HG02759 (cell line): ENCODE measurements around the gene TYW1B.
"Not testable (repeated sequence)": the region's sequence is repeated elsewhere in the genome, so short reads cannot be mapped to it uniquely, and the experiment has no call there.

Experiments
- ATAC-seq: cut with Tn5 transposase; IDR thresholded peaks from one replicate; pipeline ENCODE4 v1.9.1; 2021; ENCODE audit warnings: mild to moderate bottlenecking, moderate library complexity; ENCODE audit not compliant: unreplicated experiment

Gene TYW1B

GRCh38 chr7:72816370-72817157 lies 11.4 kb downstream of the TYW1B start:
- ATAC-seq, result not testable (repeated sequence)

GRCh38 chr7:72810437-72810836 lies 17.6 kb downstream of the TYW1B start:
- ATAC-seq, result not testable (repeated sequence)

- ATAC-seq, result not testable (repeated sequence)
These were observed 19.5 kb downstream of the TYW1B start for GRCh38 chr7:72808511-72808910.

- not testable (repeated sequence) for ATAC-seq
These were observed 21.1 kb downstream of the TYW1B start for GRCh38 chr7:72806851-72807250.

GRCh38 chr7:72805526-72806494 lies 22.2 kb downstream of the TYW1B start:
- ATAC-seq, result no peak

GRCh38 chr7:72803778-72804177 lies 24.2 kb downstream of the TYW1B start:
- ATAC-seq, result not testable (repeated sequence)

GRCh38 chr7:72801564-72801963 lies 26.4 kb downstream of the TYW1B start:
- not testable (repeated sequence) for ATAC-seq

GRCh38 chr7:72795401-72795800 lies 32.6 kb downstream of the TYW1B start:
- ATAC-seq, result not testable (repeated sequence)

- no peak for ATAC-seq
These were observed 34.2 kb downstream of the TYW1B start for GRCh38 chr7:72793791-72794190.

GRCh38 chr7:72790698-72791060 lies 37.3 kb downstream of the TYW1B start:
- ATAC-seq, result not testable (repeated sequence)

- ATAC-seq, result not testable (repeated sequence)
These were observed 37.8 kb downstream of the TYW1B start for GRCh38 chr7:72790048-72790697.

GRCh38 chr7:72785166-72785955 lies 42.6 kb downstream of the TYW1B start:
- ATAC-seq, result no peak

GRCh38 chr7:72783601-72784370 lies 44.2 kb downstream of the TYW1B start:
- not testable (repeated sequence) for ATAC-seq

- no peak for ATAC-seq
These were observed 46.4 kb downstream of the TYW1B start for GRCh38 chr7:72781631-72782030.

- no peak for ATAC-seq
These were observed 46.8 kb downstream of the TYW1B start for GRCh38 chr7:72781161-72781560.

- ATAC-seq, result not testable (repeated sequence)
These were observed 47.6 kb downstream of the TYW1B start for GRCh38 chr7:72780289-72780894.

- not testable (repeated sequence) for ATAC-seq
These were observed 50.8 kb downstream of the TYW1B start for GRCh38 chr7:72777167-72777566.

GRCh38 chr7:72772627-72773026 lies 55.4 kb downstream of the TYW1B start:
- not testable (repeated sequence) for ATAC-seq

GRCh38 chr7:72766994-72767393 lies 61.0 kb downstream of the TYW1B start:
- ATAC-seq, result not testable (repeated sequence)
